Head of caudate nucleus (tissue), 42 donors: ENCODE results near the gene ACP4.
A peak's percentile ranks its signal among the peaks of the same experiment; 100 is the strongest.
"Not testable (repeated sequence)": the region's sequence is repeated elsewhere in the genome, so short reads cannot be mapped to it uniquely, and the experiment has no call there.

ENCODE experiments used
- DNase-seq, 42 donors: peaks; one replicate each; pipeline versions ENCODE4 v3.0.0 to v3.0.0-alpha.2; 2020 to 2021; ENCODE audit warnings: mixed read lengths in 7 of 42
- intact Hi-C: fragments of 100-400 bp; cut with DNase I; formaldehyde crosslinking; loops from one replicate; pipeline ENCODE4 v1.15.0; 2022

ACP4 gene

GRCh38 chr19:50794876-50795663, 4.9 kb downstream of the ACP4 start:
- intact Hi-C loops, result no loop called here
- DNase-seq, result no peak

- DNase-seq, result no peak
- intact Hi-C loops, result no loop called here
These were observed 5.5 kb downstream of the ACP4 start for GRCh38 chr19:50795664-50796073.

GRCh38 chr19:50796128-50796633, 6.0 kb downstream of the ACP4 start:
- intact Hi-C loops, result no loop called here
- DNase-seq, result no peak

GRCh38 chr19:50796634-50797428, 6.6 kb downstream of the ACP4 start:
- DNase-seq, result no peak
- intact Hi-C loops, result no loop called here

GRCh38 chr19:50797429-50797780, 7.2 kb downstream of the ACP4 start:
- no peak for DNase-seq
- intact Hi-C loops, result no loop called here

GRCh38 chr19:50797781-50798658, 7.8 kb downstream of the ACP4 start:
- intact Hi-C loops, result no loop called here
- no peak for DNase-seq

- DNase-seq, result no peak
- intact Hi-C loops, result no loop called here
These were observed 8.7 kb downstream of the ACP4 start for GRCh38 chr19:50798659-50799546.

- DNase-seq, result no peak
- intact Hi-C loops, result no loop called here
These were observed 9.3 kb downstream of the ACP4 start for GRCh38 chr19:50799547-50799851.

GRCh38 chr19:50801107-50801506, 10.9 kb downstream of the ACP4 start:
- intact Hi-C loops, result no loop called here
- no peak for DNase-seq

- peak in 1 of 42 donors; percentile 14 for DNase-seq
- intact Hi-C loops, result no loop called here
These were observed 13.6 kb downstream of the ACP4 start for GRCh38 chr19:50803633-50804419.

GRCh38 chr19:50804420-50805272, 14.4 kb downstream of the ACP4 start:
- intact Hi-C loops, result no loop called here
- peak; percentile 93 to 99 (median 99) for DNase-seq

GRCh38 chr19:50808856-50809255, 18.6 kb downstream of the ACP4 start:
- intact Hi-C loops, result no loop called here
- DNase-seq, result no peak

- DNase-seq, intact Hi-C loops: not testable (repeated sequence)
These were observed 21.5 kb downstream of the ACP4 start for GRCh38 chr19:50811622-50812238.

- intact Hi-C loops, result no loop called here
- no peak for DNase-seq
These were observed 22.3 kb downstream of the ACP4 start for GRCh38 chr19:50812474-50812873.

GRCh38 chr19:50814883-50815282, 24.7 kb downstream of the ACP4 start:
- intact Hi-C loops, result no loop called here
- no peak for DNase-seq

GRCh38 chr19:50815439-50815838, 25.2 kb downstream of the ACP4 start:
- intact Hi-C loops, result no loop called here
- DNase-seq, result no peak
